ENCODE results near the gene TASOR2.

TASOR2 gene

DNA sequence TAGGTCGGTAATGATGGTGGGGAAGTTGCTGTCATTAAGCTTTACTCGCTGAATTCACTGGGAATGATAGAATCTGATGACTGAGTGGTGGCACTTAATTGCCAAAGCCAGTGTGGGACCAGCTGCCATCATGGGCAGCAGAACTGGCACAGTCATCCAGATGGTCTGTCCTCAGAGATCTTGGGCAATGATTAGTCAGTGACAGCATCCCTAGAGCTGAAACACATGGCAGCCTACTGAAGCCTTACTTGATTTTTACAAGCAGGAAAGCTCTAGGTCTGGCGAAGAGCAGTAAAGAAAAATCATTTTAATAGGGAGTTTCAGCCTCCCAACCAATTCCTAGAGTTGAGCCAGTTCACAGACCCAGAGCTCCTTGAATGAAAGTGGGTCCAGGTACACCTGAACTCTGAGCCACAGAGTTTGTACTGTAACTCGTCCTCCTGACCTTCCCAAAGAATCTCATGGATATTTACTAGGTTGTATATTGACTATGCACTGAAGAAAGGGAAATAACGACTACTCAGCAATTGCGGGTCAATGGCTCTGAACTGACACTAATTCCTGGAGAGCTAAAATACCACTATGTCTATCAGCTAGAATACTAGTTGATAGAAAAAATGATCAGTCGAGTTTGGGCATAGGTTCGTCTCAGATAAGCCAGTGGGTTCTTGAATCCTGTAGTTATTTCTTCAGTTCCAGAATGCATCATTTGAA is 13.8 kb upstream of the TASOR2 start:
- Histone ChIP-seq H3K23ac (ENCODE audit: low read length) (no peak overlapping the region), H3K18ac (ENCODE audit: low read length) (no peak overlapping the region), H3K9ac (ENCODE audit: low read length) (no peak overlapping the region), H4K8ac (ENCODE audit: low read depth, low read length) (no peak overlapping the region), H2BK120ac (ENCODE audit: low read depth, low read length) (no peak overlapping the region), H2AK5ac (ENCODE audit: low read length) (no peak overlapping the region), H3K4ac (ENCODE audit: low read depth, low read length) (no peak overlapping the region), H3K27ac (ENCODE audit: low read depth, low read length) (no peak overlapping the region), H3K4me1 (ENCODE audit: control insufficient read depth, low read depth, low read length) (peaks cover 2% of the 10 kb centered on the region), H3K36me3 (ENCODE audit: control insufficient read depth, insufficient read depth, low read length) (no peaks in the 10 kb centered on the region), H3K79me2 (ENCODE audit: control insufficient read depth, insufficient read depth, low read length) (no peaks in the 10 kb centered on the region), H2BK15ac (replicated peaks; ENCODE audit: low read depth) (no peak overlapping the region), H3K4me2 (ENCODE audit: low read length) (no peak overlapping the region), H3K27me3 (ENCODE audit: insufficient read depth, low read length, poor library complexity) (no peaks in the 10 kb centered on the region), H4K5ac (ENCODE audit: low read length) (no peak overlapping the region), H3K79me1 (ENCODE audit: low read length) (peaks cover 2% of the 10 kb centered on the region), H3K56ac (ENCODE audit: low read length) (no peak overlapping the region), H3K4me3 (ENCODE audit: low read length) (no peak overlapping the region), H2BK5ac (ENCODE audit: low read length) (no peak overlapping the region)
- WGBS (ENCODE audit: extremely low coverage, insufficient coverage, low lambda C conversion rate), result no CpG with 5 or more reads among the region's 8 CpGs
- DNase-seq, result no peak

DNA sequence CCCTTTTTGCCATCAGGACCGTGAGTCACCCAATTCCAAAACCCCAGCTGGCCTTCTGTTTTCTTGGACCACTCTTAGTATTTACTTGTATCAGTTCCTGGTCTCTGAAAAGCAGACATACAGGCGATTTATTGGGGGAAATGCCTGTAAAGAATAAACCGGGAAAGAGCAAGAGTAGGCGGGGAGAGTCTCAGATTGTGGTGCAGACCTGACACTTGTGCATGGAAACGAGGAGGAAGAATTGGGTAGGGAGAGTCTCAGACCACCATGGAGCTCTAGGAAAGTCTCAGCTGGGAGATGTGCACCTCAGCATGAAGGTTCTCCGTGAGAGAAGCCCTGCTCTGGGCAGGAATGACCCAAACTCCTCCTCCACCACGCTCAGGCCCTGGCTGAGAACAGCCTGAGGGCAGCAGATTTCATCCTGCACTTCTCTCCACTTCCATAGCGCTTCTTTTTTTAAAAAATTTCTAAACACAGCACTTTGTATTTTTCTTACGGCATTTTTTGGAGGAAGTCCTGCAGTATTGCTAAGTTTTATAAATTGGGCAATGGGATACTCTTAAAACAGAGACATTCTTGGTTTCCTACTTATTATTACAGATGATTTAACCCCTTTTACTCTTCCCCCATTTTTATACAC is 6.1 kb upstream of the TASOR2 start:
- H3K18ac ChIP-seq (ENCODE audit: low read length), result no peak overlapping the region
- H3K27ac ChIP-seq (ENCODE audit: low read depth, low read length), result no peak overlapping the region
- H3K4me1 ChIP-seq (ENCODE audit: control insufficient read depth, low read depth, low read length), result no peaks in the 10 kb centered on the region
- no peak overlapping the region for H3K4me2 ChIP-seq (ENCODE audit: low read length)
- H3K36me3 ChIP-seq (ENCODE audit: control insufficient read depth, insufficient read depth, low read length), result no peaks in the 10 kb centered on the region
- H3K56ac ChIP-seq (ENCODE audit: low read length), result no peak overlapping the region
- H3K4ac ChIP-seq (ENCODE audit: low read depth, low read length), result no peak overlapping the region
- H3K23ac ChIP-seq (ENCODE audit: low read length), result no peak overlapping the region
- no peaks in the 10 kb centered on the region for H3K79me1 ChIP-seq (ENCODE audit: low read length)
- H3K79me2 ChIP-seq (ENCODE audit: control insufficient read depth, insufficient read depth, low read length), result no peaks in the 10 kb centered on the region
- no CpG with 5 or more reads among the region's 9 CpGs for WGBS (ENCODE audit: extremely low coverage, insufficient coverage, low lambda C conversion rate)
- DNase-seq, result no peak
- no peak overlapping the region for H4K8ac ChIP-seq (ENCODE audit: low read depth, low read length)
- no peak overlapping the region for H2BK120ac ChIP-seq (ENCODE audit: low read depth, low read length)
- no peak overlapping the region for H3K9ac ChIP-seq (ENCODE audit: low read length)
- H4K5ac ChIP-seq (ENCODE audit: low read length), result no peak overlapping the region
- no peak overlapping the region for H2BK15ac ChIP-seq (replicated peaks; ENCODE audit: low read depth)
- no peak overlapping the region for H2AK5ac ChIP-seq (ENCODE audit: low read length)
- no peak overlapping the region for H3K4me3 ChIP-seq (ENCODE audit: low read length)
- H2BK5ac ChIP-seq (ENCODE audit: low read length), result no peak overlapping the region
- H3K27me3 ChIP-seq (ENCODE audit: insufficient read depth, low read length, poor library complexity), result no peaks in the 10 kb centered on the region

- H3K56ac ChIP-seq (ENCODE audit: low read length), result no peak overlapping the region
- H3K4me2 ChIP-seq (ENCODE audit: low read length), result no peak overlapping the region
- no peak overlapping the region for H2AK5ac ChIP-seq (ENCODE audit: low read length)
- no peak overlapping the region for H3K27ac ChIP-seq (ENCODE audit: low read depth, low read length)
- no peak overlapping the region for H3K18ac ChIP-seq (ENCODE audit: low read length)
- H3K36me3 ChIP-seq (ENCODE audit: control insufficient read depth, insufficient read depth, low read length), result no peaks in the 10 kb centered on the region
- no peak overlapping the region for H4K8ac ChIP-seq (ENCODE audit: low read depth, low read length)
- no peak overlapping the region for H2BK120ac ChIP-seq (ENCODE audit: low read depth, low read length)
- no peaks in the 10 kb centered on the region for H3K79me1 ChIP-seq (ENCODE audit: low read length)
- no peak overlapping the region for H3K4me3 ChIP-seq (ENCODE audit: low read length)
- no peak overlapping the region for H2BK5ac ChIP-seq (ENCODE audit: low read length)
- H3K4ac ChIP-seq (ENCODE audit: low read depth, low read length), result no peak overlapping the region
- no peak overlapping the region for H4K5ac ChIP-seq (ENCODE audit: low read length)
- H3K4me1 ChIP-seq (ENCODE audit: control insufficient read depth, low read depth, low read length), result no peaks in the 10 kb centered on the region
- no peak for DNase-seq
- no peak overlapping the region for H3K9ac ChIP-seq (ENCODE audit: low read length)
- H3K79me2 ChIP-seq (ENCODE audit: control insufficient read depth, insufficient read depth, low read length), result no peaks in the 10 kb centered on the region
- 100% methylated on average over 1 of the region's 3 CpGs for WGBS (ENCODE audit: extremely low coverage, insufficient coverage, low lambda C conversion rate)
- no peak overlapping the region for H3K23ac ChIP-seq (ENCODE audit: low read length)
- no peak overlapping the region for H2BK15ac ChIP-seq (replicated peaks; ENCODE audit: low read depth)
- no peaks in the 10 kb centered on the region for H3K27me3 ChIP-seq (ENCODE audit: insufficient read depth, low read length, poor library complexity)
Measured at GRCh38 chr10:5679037-5679435, 5.6 kb upstream of the TASOR2 start.

- Histone ChIP-seq H3K4me2 (ENCODE audit: low read length) (no peak overlapping the region), H3K18ac (ENCODE audit: low read length) (no peak overlapping the region), H4K5ac (ENCODE audit: low read length) (no peak overlapping the region), H3K79me2 (ENCODE audit: control insufficient read depth, insufficient read depth, low read length) (no peaks in the 10 kb centered on the region), H3K4me3 (ENCODE audit: low read length) (no peak overlapping the region), H2BK15ac (replicated peaks; ENCODE audit: low read depth) (no peak overlapping the region), H2BK120ac (ENCODE audit: low read depth, low read length) (no peak overlapping the region), H3K27me3 (ENCODE audit: insufficient read depth, low read length, poor library complexity) (no peaks in the 10 kb centered on the region), H3K56ac (ENCODE audit: low read length) (no peak overlapping the region), H3K36me3 (ENCODE audit: control insufficient read depth, insufficient read depth, low read length) (no peaks in the 10 kb centered on the region), H3K23ac (ENCODE audit: low read length) (no peak overlapping the region), H3K79me1 (ENCODE audit: low read length) (no peaks in the 10 kb centered on the region), H3K4ac (ENCODE audit: low read depth, low read length) (no peak overlapping the region), H3K27ac (ENCODE audit: low read depth, low read length) (no peak overlapping the region), H3K4me1 (ENCODE audit: control insufficient read depth, low read depth, low read length) (no peaks in the 10 kb centered on the region), H2BK5ac (ENCODE audit: low read length) (no peak overlapping the region), H4K8ac (ENCODE audit: low read depth, low read length) (no peak overlapping the region), H2AK5ac (ENCODE audit: low read length) (no peak overlapping the region), H3K9ac (ENCODE audit: low read length) (no peak overlapping the region)
- no CpG with 5 or more reads among the region's 2 CpGs for WGBS (ENCODE audit: extremely low coverage, insufficient coverage, low lambda C conversion rate)
- DNase-seq, result no peak
Measured at GRCh38 chr10:5679606-5680005, 5.0 kb upstream of the TASOR2 start.

- no CpG with 5 or more reads among the region's 5 CpGs for WGBS (ENCODE audit: extremely low coverage, insufficient coverage, low lambda C conversion rate)
- Histone ChIP-seq H3K18ac (ENCODE audit: low read length) (no peak overlapping the region), H3K36me3 (ENCODE audit: control insufficient read depth, insufficient read depth, low read length) (no peaks in the 10 kb centered on the region), H3K27ac (ENCODE audit: low read depth, low read length) (no peak overlapping the region), H3K56ac (ENCODE audit: low read length) (no peak overlapping the region), H2BK120ac (ENCODE audit: low read depth, low read length) (no peak overlapping the region), H3K4me2 (ENCODE audit: low read length) (no peak overlapping the region), H3K27me3 (ENCODE audit: insufficient read depth, low read length, poor library complexity) (no peaks in the 10 kb centered on the region), H4K5ac (ENCODE audit: low read length) (no peak overlapping the region), H3K23ac (ENCODE audit: low read length) (no peak overlapping the region), H2BK15ac (replicated peaks; ENCODE audit: low read depth) (no peak overlapping the region), H2BK5ac (ENCODE audit: low read length) (no peak overlapping the region), H3K4ac (ENCODE audit: low read depth, low read length) (no peak overlapping the region), H3K4me1 (ENCODE audit: control insufficient read depth, low read depth, low read length) (no peaks in the 10 kb centered on the region), H3K79me2 (ENCODE audit: control insufficient read depth, insufficient read depth, low read length) (peaks cover 11% of the 10 kb centered on the region), H3K4me3 (ENCODE audit: low read length) (no peak overlapping the region), H2AK5ac (ENCODE audit: low read length) (no peak overlapping the region), H3K9ac (ENCODE audit: low read length) (no peak overlapping the region), H4K8ac (ENCODE audit: low read depth, low read length) (no peak overlapping the region), H3K79me1 (ENCODE audit: low read length) (peaks cover 2% of the 10 kb centered on the region)
- no peak for DNase-seq
Measured at GRCh38 chr10:5681930-5682329, 2.7 kb upstream of the TASOR2 start.

DNA sequence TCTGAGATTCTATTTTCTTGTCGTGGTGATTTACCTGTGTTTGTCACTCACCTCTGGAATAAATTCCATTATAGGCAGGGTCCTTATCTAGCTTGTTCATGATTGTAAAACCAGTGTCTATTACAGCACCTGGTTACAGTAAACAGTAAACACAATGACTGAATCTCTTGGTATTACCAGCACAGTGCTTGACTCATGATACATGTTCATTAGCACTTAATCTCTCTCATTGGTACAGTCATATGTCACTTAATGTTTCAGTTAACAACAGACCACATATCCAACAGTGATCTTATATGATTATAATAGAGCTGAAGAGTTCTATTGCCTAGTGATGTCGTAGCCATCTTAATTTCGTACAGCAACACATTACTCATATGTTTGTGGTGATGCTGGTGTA is 1.6 kb upstream of the TASOR2 start:
- H4K5ac ChIP-seq (ENCODE audit: low read length), result no peak overlapping the region
- H2BK5ac ChIP-seq (ENCODE audit: low read length), result no peak overlapping the region
- no CpG with 5 or more reads among the region's 3 CpGs for WGBS (ENCODE audit: extremely low coverage, insufficient coverage, low lambda C conversion rate)
- peaks cover 18% of the 10 kb centered on the region for H3K79me2 ChIP-seq (ENCODE audit: control insufficient read depth, insufficient read depth, low read length)
- no peak overlapping the region for H3K18ac ChIP-seq (ENCODE audit: low read length)
- H2BK15ac ChIP-seq (replicated peaks; ENCODE audit: low read depth), result no peak overlapping the region
- no peak overlapping the region for H4K8ac ChIP-seq (ENCODE audit: low read depth, low read length)
- H3K27ac ChIP-seq (ENCODE audit: low read depth, low read length), result no peak overlapping the region
- H3K56ac ChIP-seq (ENCODE audit: low read length), result no peak overlapping the region
- no peak overlapping the region for H2BK120ac ChIP-seq (ENCODE audit: low read depth, low read length)
- H3K23ac ChIP-seq (ENCODE audit: low read length), result no peak overlapping the region
- H2AK5ac ChIP-seq (ENCODE audit: low read length), result no peak overlapping the region
- H3K4me3 ChIP-seq (ENCODE audit: low read length), result no peak overlapping the region
- H3K9ac ChIP-seq (ENCODE audit: low read length), result no peak overlapping the region
- H3K4ac ChIP-seq (ENCODE audit: low read depth, low read length), result no peak overlapping the region
- no peaks in the 10 kb centered on the region for H3K27me3 ChIP-seq (ENCODE audit: insufficient read depth, low read length, poor library complexity)
- H3K4me2 ChIP-seq (ENCODE audit: low read length), result no peak overlapping the region
- no peaks in the 10 kb centered on the region for H3K36me3 ChIP-seq (ENCODE audit: control insufficient read depth, insufficient read depth, low read length)
- peaks cover 2% of the 10 kb centered on the region for H3K79me1 ChIP-seq (ENCODE audit: low read length)
- H3K4me1 ChIP-seq (ENCODE audit: control insufficient read depth, low read depth, low read length), result no peaks in the 10 kb centered on the region
- no peak for DNase-seq

Data from mesendoderm (in vitro differentiated cells).